Prostate gland (tissue), 2 donors: ENCODE results near the gene PPP1R17.

Experiments
- CTCF ChIP-seq, 4 experiments: fragments of 200-600 bp in 2 of 4; fragments of 450-650 bp in 2 of 4; sonication (generic) in 2 of 4; IDR thresholded peaks; 1 replicate in 3 of 4; 2 replicates in 1 of 4; pipeline ENCODE4 v1.5.1; 2016 to 2019; ENCODE audit warnings: antibody characterized with exemption in 4 of 4, mild to moderate bottlenecking in 2 of 4, moderate library complexity in 2 of 4
- POLR2A ChIP-seq: fragments of 450-650 bp; IDR thresholded peaks from one replicate; pipeline ENCODE4 v1.6.1; 2016; ENCODE audit warnings: antibody characterized with exemption, mild to moderate bottlenecking
- POLR2AphosphoS5 ChIP-seq: sonication (generic); formaldehyde crosslinking; IDR thresholded peaks from one replicate; pipeline ENCODE4 v1.6.1; 2017; ENCODE audit warnings: antibody characterized with exemption

GRCh38 chr7:31663072-31663471 is 23.9 kb upstream of the PPP1R17 start:
- TF ChIP-seq CTCF (IDR thresholded peaks at IDR 0.05) (no peak), POLR2A (no peak), POLR2AphosphoS5 (no peak)
